DMS53 treated with DMSO at 0.1 percent for 48 hours (cell line): ENCODE results near the gene ANXA6.

Source experiments
- DNase-seq: peaks from one replicate; lab custom pipeline; 2025; ENCODE audit not compliant: unreplicated experiment; lab: John Stamatoyannopoulos, UW

ANXA6 gene

GRCh38 chr5:151067632-151068432 is 89.7 kb downstream of the ANXA6 start:
- no peak for DNase-seq

- DNase-seq: no peak
Observed at GRCh38 chr5:151066920-151067319, 90.7 kb downstream of the ANXA6 start.

DNA sequence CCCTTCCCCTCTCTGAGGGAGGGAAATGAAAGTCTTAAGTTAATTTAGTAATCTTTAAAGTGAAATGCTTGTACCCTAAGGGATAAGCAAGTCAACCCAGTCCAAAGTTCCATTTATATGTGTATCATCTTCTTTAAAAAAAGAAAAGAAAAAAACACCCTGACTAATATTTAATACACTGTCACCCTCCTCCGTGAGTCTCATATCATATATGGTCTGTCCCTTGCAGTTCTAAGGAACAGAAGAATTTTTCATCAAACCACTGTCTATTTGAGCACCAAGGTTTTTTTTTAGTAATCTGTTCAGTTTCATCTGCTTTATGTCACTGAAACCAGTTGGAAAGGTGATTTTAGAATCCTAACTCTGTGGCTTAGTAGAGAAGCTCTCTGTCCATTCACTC is 92.0 kb downstream of the ANXA6 start:
- no peak for DNase-seq

- no peak for DNase-seq
Observed at GRCh38 chr5:151064916-151065499, 92.6 kb downstream of the ANXA6 start.

DNA sequence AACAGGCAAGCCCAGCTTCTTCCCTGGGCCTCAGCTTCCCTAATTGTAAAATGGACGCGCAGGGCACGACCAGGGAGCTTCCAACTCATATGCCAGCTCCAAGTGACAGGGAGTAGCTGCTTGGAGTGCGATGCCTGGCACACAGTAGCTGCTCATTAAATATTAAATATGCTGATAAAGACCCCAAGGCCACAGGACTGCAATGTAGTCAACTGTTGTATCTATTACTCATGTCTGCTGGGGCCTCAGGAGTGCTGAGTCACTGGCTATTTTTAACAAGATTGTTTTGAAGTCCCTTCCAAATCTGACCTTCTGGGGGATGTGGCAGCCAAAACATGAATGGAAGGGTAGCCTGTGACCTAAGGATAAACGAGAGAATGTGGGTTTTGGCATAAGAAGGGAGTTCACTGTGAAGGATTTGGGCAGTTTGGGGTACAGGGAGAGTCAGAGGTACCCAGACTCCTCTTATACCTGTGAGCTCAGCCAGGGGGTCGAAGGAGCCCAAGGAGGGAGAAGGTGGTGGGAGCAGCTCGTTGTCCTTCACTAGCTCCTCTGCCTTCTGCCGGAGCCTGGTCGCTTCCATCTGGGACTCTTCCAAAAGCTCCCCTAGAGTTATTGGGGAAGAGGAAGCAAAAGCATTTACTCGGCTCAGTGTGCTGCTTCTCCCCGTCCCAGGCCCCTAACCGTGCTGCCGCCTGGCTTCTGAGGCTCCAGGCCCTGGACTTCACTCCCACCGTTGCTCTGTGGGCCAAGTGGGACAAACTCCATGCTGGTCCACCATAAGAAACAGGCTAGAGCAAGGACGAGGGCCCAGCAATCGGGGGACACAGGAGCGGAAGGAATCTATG is 94.2 kb downstream of the ANXA6 start:
- no peak for DNase-seq

GRCh38 chr5:151062405-151063141 is 95.0 kb downstream of the ANXA6 start:
- DNase-seq: no peak

- no peak for DNase-seq
Observed at GRCh38 chr5:151060742-151061141, 96.8 kb downstream of the ANXA6 start.

- no peak for DNase-seq
Observed at GRCh38 chr5:151058891-151059489, 98.6 kb downstream of the ANXA6 start.

DNA sequence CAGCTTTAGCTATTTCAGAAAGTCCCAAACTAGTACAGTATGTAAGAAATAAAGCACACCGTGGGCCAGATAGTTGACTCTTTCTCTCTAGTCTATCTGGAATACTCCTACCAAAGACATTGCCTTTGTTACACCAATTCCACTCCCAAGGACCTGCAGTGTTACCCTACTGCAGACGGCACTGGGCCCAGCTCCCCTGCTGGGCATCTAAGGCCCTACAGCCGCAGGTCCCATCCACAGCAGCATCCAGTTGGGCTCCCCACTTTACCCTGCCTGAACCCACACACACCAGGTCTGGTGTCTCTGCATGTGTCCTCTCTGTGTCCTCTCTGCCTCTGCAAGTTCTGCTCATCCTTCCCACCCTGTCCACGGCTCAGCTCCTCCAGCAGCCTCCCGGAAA is 99.3 kb downstream of the ANXA6 start:
- no peak for DNase-seq

- DNase-seq: no peak
Observed at GRCh38 chr5:151056379-151057325, 100.9 kb downstream of the ANXA6 start.

- DNase-seq: no peak
Observed at GRCh38 chr5:151055336-151055735, 102.2 kb downstream of the ANXA6 start.

DNA sequence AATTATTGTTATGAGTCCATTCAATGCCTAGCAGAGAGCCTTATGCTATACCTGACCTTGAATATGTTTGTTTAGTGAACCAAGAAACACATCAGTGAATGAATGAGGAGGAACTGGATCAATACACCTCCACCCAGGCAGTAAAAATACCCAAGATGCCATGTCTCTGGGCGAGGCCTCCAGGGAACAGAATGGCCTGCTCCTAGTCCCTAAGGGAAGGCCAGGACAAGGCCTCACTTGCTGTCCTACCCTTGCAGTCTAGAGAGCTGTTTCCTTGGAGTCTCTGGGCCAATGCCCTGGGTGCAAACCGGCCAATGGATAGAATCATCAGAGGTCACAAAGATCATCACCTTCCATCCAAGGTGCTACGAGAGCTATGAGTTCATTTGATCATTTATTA is 102.9 kb downstream of the ANXA6 start:
- no peak for DNase-seq

- DNase-seq: no peak
Observed at GRCh38 chr5:151053796-151054462, 103.7 kb downstream of the ANXA6 start.

DNA sequence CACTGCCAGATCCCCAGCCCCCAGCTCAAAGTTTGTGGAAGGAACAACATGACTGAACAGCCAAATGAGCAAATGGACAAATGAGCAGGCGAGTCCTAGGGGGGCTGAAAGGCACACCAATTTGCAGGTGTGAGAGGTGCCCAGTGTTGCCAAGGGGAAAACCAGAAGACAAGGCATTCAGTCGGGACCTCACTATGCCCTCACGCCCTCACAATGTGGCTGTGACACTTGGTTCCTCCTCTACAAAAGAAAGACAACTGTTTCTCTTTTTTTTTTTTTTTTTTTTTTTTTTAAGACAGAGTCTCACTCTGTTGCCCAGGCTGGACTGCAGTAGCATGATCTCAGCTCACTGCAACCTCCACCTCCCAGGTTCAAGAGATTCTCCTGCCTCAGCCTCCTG is 104.7 kb downstream of the ANXA6 start:
- DNase-seq: no peak

- DNase-seq: no peak
Observed at GRCh38 chr5:151051931-151052608, 105.5 kb downstream of the ANXA6 start.

GRCh38 chr5:151051066-151051930 is 106.3 kb downstream of the ANXA6 start:
- DNase-seq: peak; percentile 39
